Measurements from ENCODE around the gene NAAA. TPM values are rescaled to one million over a fixed set of nuclear protein-coding genes. Genes with fewer than 3 reads are reported as not detected.

NAAA gene
- total RNA-seq, 1 experiment from 2014 or later, result 2.7 TPM

- Histone ChIP-seq H3K56ac (ENCODE audit: insufficient read length, low read depth, low read length) (no peak overlapping the region), H3K14ac (ENCODE audit: insufficient read depth, low read length) (no peak overlapping the region), H3K9me3 (ENCODE audit: control insufficient read depth, low read depth, low read length) (no peaks in the 10 kb centered on the region), H3K18ac (ENCODE audit: insufficient read length, low read depth, low read length) (no peak overlapping the region), H2BK12ac (ENCODE audit: insufficient read length, low read depth, low read length) (no peak overlapping the region), H3T11ph (ENCODE audit: low read length) (no peak overlapping the region), H2BK20ac (ENCODE audit: low read depth, low read length, poor library complexity, severe bottlenecking) (no peak overlapping the region), H2AFZ (ENCODE audit: low read length) (no peak overlapping the region), H3K23ac (ENCODE audit: insufficient read length, low read depth, low read length) (no peak overlapping the region), H3K9ac (ENCODE audit: extremely low read depth, insufficient read length, low read length) (no peak overlapping the region), H4K8ac (replicated peaks; ENCODE audit: insufficient read length, low read depth, low read length) (no peak overlapping the region), H3K27ac (ENCODE audit: insufficient read length, low read depth, low read length) (no peak overlapping the region), H3K79me1 (ENCODE audit: insufficient read depth, low read depth, low read length, poor library complexity, severe bottlenecking) (no peaks in the 10 kb centered on the region), H2BK15ac (ENCODE audit: low read depth, low read length) (no peak overlapping the region), H4K20me1 (ENCODE audit: control insufficient read depth, insufficient read depth, insufficient read length) (no peaks in the 10 kb centered on the region), H4K91ac (ENCODE audit: insufficient read length, low read depth, low read length) (no peak overlapping the region), H2AK5ac (ENCODE audit: insufficient read length, low read length) (no peak overlapping the region), H3K27me3 (ENCODE audit: insufficient read depth, low read length) (no peaks in the 10 kb centered on the region), H3K79me2 (ENCODE audit: insufficient read depth, low read length) (no peaks in the 10 kb centered on the region; the same call in 1 of the 2 replicates), H3K4me2 (ENCODE audit: insufficient read depth, insufficient read length, low read length) (no peak overlapping the region), H3K23me2 (ENCODE audit: insufficient read length, low read depth, low read length, poor library complexity, severe bottlenecking) (no peaks in the 10 kb centered on the region), H3K4ac (ENCODE audit: low read depth, low read length) (no peak overlapping the region), H4K5ac (ENCODE audit: insufficient read length, low read depth, low read length) (no peak overlapping the region), H2BK120ac (ENCODE audit: low read depth, low read length, poor library complexity, severe bottlenecking) (no peak overlapping the region), H3K4me1 (ENCODE audit: insufficient read depth, low read length) (no peaks in the 10 kb centered on the region), H2BK5ac (ENCODE audit: insufficient read length, low read length) (no peak overlapping the region)
- Mint-ChIP-seq H3K27me3 (ENCODE audit: low read depth) (no peaks in the 10 kb centered on the region), H3K27ac (no peak overlapping the region), H3K4me1 (no peaks in the 10 kb centered on the region), H3K4me3 (no peak overlapping the region), H3K9me3 (no peaks in the 10 kb centered on the region), H3K36me3 (ENCODE audit: insufficient read depth in 1 of 3, low read depth in 3 of 3) (no peaks in the 10 kb centered on the region)
- no CpG with 5 or more reads among the region's 3 CpGs for WGBS (ENCODE audit: extremely low coverage, insufficient read length, low lambda C conversion rate)
- no peak for TF ChIP-seq CTCF (conservative IDR thresholded peaks at IDR 0.05)
- DNase-seq, result no peak
Observed at GRCh38 chr4:75867130-75867529, 73.7 kb downstream of the NAAA start.

Other genes with a start within 250 kb of the NAAA start
- 109 and 110 TPM in 2 replicates for gene USO1, start 216.4 kb downstream of the NAAA start, total RNA-seq (2021)
- gene PPEF2, start 38.6 kb downstream of the NAAA start, total RNA-seq (2021), result not detected in 2 replicates
- 79.3 and 80.6 TPM in 2 replicates for gene SDAD1, start 49.9 kb upstream of the NAAA start, total RNA-seq (2021)
- gene CXCL9, start 66.5 kb upstream of the NAAA start, total RNA-seq (2021), result not detected in 2 replicates
- gene CXCL10, start 82.5 kb upstream of the NAAA start, total RNA-seq (2021), result not detected in 2 replicates
- gene CXCL11, start 95.1 kb upstream of the NAAA start, total RNA-seq (2021), result not detected in 2 replicates
- gene ART3, start 133.7 kb upstream of the NAAA start, total RNA-seq (2021), result 0.33 and 0.74 TPM in 2 replicates
- gene NUP54, start 207.4 kb upstream of the NAAA start, total RNA-seq (2021), result 128 and 129 TPM in 2 replicates